ENCODE data around the gene GRM2. TPM values are rescaled to one million over a fixed set of nuclear protein-coding genes. Genes with fewer than 3 reads are reported as not detected.

GRM2 gene
- total RNA-seq, 6 donors from 2014 or later, result 0.10 to 1.0 (median 0.30) TPM; not detected in 1

GRCh38 chr3:51679777-51680176, 27.1 kb upstream of the GRM2 start:
- H3K27ac ChIP-seq, result peak overlapping the region in 2 of 4 donors; percentile 38 to 54
- 85 to 91% methylated on average over 3 to 7 of the region's 7 CpGs for WGBS, 2 donors

GRCh38 chr3:51680196-51680595, 26.7 kb upstream of the GRM2 start:
- peaks cover 21 to 40% (median 28%) of the 10 kb centered on the region in 4 donors for H3K4me1 ChIP-seq
- WGBS, 2 donors, result 74 to 91% methylated on average over 6 of the region's 6 CpGs
- H3K36me3 ChIP-seq, result peaks cover 0 to 19% (median 17%) of the 10 kb centered on the region in 4 donors
- DNase-seq (no peak), ATAC-seq (ENCODE audit: low FRiP score in 2 of 2) (no peak)
- no peak overlapping the region for H3K4me3 ChIP-seq
- peak overlapping the region in 3 of 4 donors; percentile 38 to 54 (median 43) for H3K27ac ChIP-seq
- no peaks in the 10 kb centered on the region for H3K27me3 ChIP-seq
- TF ChIP-seq POLR2A (IDR thresholded peaks at IDR 0.05), result no peak
- no peak for TF ChIP-seq POLR2AphosphoS5 (IDR thresholded peaks at IDR 0.05)
- no peak for TF ChIP-seq EP300 (IDR thresholded peaks at IDR 0.05)
- TF ChIP-seq CTCF (IDR thresholded peaks at IDR 0.05), result no peak
- H3K9me3 ChIP-seq, result no peaks in the 10 kb centered on the region

More at GRCh38 chr3:51679777-51680176, 27.1 kb upstream of the GRM2 start:
- ATAC-seq (ENCODE audit: low FRiP score in 2 of 2) (no peak), DNase-seq (no peak)
- Histone ChIP-seq H3K9me3 (no peaks in the 10 kb centered on the region), H3K27me3 (no peaks in the 10 kb centered on the region), H3K4me3 (no peak overlapping the region), H3K4me1 (peaks cover 21 to 41% (median 26%) of the 10 kb centered on the region in 4 donors), H3K36me3 (peaks cover 0 to 17% (median 14%) of the 10 kb centered on the region in 4 donors)
- TF ChIP-seq POLR2A (IDR thresholded peaks at IDR 0.05) (no peak), EP300 (IDR thresholded peaks at IDR 0.05) (no peak), CTCF (IDR thresholded peaks at IDR 0.05) (no peak), POLR2AphosphoS5 (IDR thresholded peaks at IDR 0.05) (no peak)

GRCh38 chr3:51680663-51681230, 26.1 kb upstream of the GRM2 start:
- H3K27me3 ChIP-seq, result no peaks in the 10 kb centered on the region
- H3K36me3 ChIP-seq, result peaks cover 0 to 23% (median 18%) of the 10 kb centered on the region in 4 donors
- ATAC-seq (ENCODE audit: low FRiP score in 2 of 2), result no peak
- no peak overlapping the region for H3K4me3 ChIP-seq
- WGBS, 2 donors, result 87 to 88% methylated on average over 2 of the region's 2 CpGs
- H3K9me3 ChIP-seq, result no peaks in the 10 kb centered on the region
- peaks cover 25 to 45% (median 32%) of the 10 kb centered on the region in 4 donors for H3K4me1 ChIP-seq
- no peak for TF ChIP-seq POLR2AphosphoS5 (IDR thresholded peaks at IDR 0.05)
- TF ChIP-seq POLR2A (IDR thresholded peaks at IDR 0.05), result no peak
- no peak for TF ChIP-seq CTCF (IDR thresholded peaks at IDR 0.05)
- TF ChIP-seq EP300 (IDR thresholded peaks at IDR 0.05), result no peak
- H3K27ac ChIP-seq, result peak overlapping the region in 3 of 4 donors; percentile 38 to 54 (median 43)
- DNase-seq, result no peak

- peak in 1 of 2 donors; percentile 43 for DNase-seq
- H3K4me1 ChIP-seq, result peaks cover 32 to 52% (median 38%) of the 10 kb centered on the region in 4 donors
Measured at GRCh38 chr3:51681453-51681852, 25.4 kb upstream of the GRM2 start.

More at GRCh38 chr3:51681453-51681852, 25.4 kb upstream of the GRM2 start:
- TF ChIP-seq POLR2AphosphoS5 (IDR thresholded peaks at IDR 0.05), result peak in 1 of 2 donors; percentile 15
- TF ChIP-seq CTCF (IDR thresholded peaks at IDR 0.05), result no peak
- H3K27me3 ChIP-seq, result no peaks in the 10 kb centered on the region
- H3K9me3 ChIP-seq, result no peaks in the 10 kb centered on the region
- 30 to 52% methylated on average over 3 of the region's 3 CpGs for WGBS, 2 donors
- ATAC-seq (ENCODE audit: low FRiP score in 2 of 2), result peak; percentile 4 to 71
- H3K27ac ChIP-seq, result peak overlapping the region in 2 of 4 donors; percentile 38 to 43
- H3K36me3 ChIP-seq, result peaks cover 0 to 21% (median 18%) of the 10 kb centered on the region in 4 donors
- no peak overlapping the region for H3K4me3 ChIP-seq
